ENCODE measurements around the gene SMC1B.
"Not testable (repeated sequence)": the region's sequence is repeated elsewhere in the genome, so short reads cannot be mapped to it uniquely, and the experiment has no call there.

SMC1B gene

GRCh38 chr22:45413368-45414211, at the start of gene SMC1B, which contains the start of gene RIBC2:
SMC1B (minus strand) TSS chr22:45413599; CDS start chr22:45413567, 32 bp downstream.
RIBC2 (plus strand) TSS chr22:45413693; CDS start chr22:45413887, 194 bp downstream.
- peak; percentile 67 for DNase-seq (ENCODE audit: low spot score)

- DNase-seq (ENCODE audit: low spot score), result no peak
Observed at GRCh38 chr22:45462034-45462655, 48.7 kb upstream of the SMC1B start.

GRCh38 chr22:45460288-45461109, 47.1 kb upstream of the SMC1B start:
- DNase-seq (ENCODE audit: low spot score), result no peak

- no peak for DNase-seq (ENCODE audit: low spot score)
Observed at GRCh38 chr22:45459235-45459634, 45.8 kb upstream of the SMC1B start.

DNA sequence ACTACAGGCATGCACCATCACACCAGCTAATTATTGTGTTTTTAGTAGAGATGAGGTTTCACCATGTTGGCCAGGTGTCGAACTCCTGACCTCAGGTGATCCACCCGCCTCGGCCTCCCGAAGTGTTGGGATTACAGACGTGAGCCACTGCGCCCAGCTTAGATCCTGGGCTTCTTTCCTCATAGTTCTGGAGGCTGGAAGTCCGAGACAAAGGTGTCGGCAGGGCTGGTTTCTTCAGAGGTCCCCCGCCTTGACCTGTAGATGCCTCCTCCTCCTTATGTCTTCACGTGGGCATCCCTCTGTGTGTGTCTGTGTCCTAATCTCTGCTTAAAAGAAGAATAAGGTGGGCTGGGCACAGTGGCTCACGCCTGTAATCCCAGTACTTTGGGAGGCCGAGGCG, 45.1 kb upstream of the SMC1B start:
- DNase-seq (ENCODE audit: low spot score), result no peak

DNA sequence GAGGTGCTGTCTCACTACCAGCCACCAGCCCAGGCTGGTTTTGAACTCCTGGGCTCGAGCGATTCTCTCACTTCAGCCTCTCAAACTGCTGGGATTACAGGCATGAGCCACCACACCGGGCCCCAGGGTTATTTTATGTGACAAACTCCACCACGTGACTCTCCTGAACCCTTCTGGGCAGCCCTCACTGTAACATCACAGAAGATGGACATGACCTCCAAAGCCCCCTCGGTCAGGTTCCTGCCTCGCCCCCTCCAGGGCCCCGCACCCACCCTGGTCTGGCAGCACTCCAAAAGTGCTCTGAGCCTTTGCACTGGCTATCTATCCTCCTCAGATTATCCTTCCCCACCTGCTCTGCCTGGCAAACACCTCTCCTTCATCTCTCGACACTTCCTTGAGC, 43.4 kb upstream of the SMC1B start:
- DNase-seq (ENCODE audit: low spot score), result no peak

- no peak for DNase-seq (ENCODE audit: low spot score)
Observed at GRCh38 chr22:45455621-45456020, 42.2 kb upstream of the SMC1B start.

- DNase-seq (ENCODE audit: low spot score), result no peak
Observed at GRCh38 chr22:45455212-45455611, 41.8 kb upstream of the SMC1B start.

GRCh38 chr22:45454275-45454674, 40.9 kb upstream of the SMC1B start:
- DNase-seq (ENCODE audit: low spot score), result no peak

DNA sequence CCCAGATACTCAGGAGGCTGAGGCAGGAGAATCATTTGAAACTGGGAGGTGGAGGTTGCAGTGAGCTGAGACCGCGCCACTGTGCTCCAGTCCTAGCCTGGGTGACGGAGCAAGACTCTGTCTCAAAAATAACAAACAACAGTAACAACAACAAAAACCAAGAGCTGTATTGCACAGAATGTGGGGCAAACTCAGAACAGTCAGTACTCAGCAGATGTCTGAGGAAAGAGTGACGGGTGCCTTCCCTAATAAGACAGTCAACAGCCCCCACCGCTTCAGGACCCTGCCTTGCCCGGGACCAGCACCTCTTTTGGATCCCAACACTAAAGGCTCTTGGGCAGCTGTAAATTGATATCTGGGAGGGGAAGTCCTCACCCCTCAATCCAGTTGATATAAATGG, 40.4 kb upstream of the SMC1B start:
- DNase-seq (ENCODE audit: low spot score), result no peak

- DNase-seq (ENCODE audit: low spot score), result no peak
Observed at GRCh38 chr22:45452565-45453379, 39.4 kb upstream of the SMC1B start.

- no peak for DNase-seq (ENCODE audit: low spot score)
Observed at GRCh38 chr22:45451972-45452371, 38.6 kb upstream of the SMC1B start.

- DNase-seq (ENCODE audit: low spot score), result no peak
Observed at GRCh38 chr22:45450921-45451651, 37.7 kb upstream of the SMC1B start.

- DNase-seq (ENCODE audit: low spot score), result no peak
Observed at GRCh38 chr22:45450101-45450785, 36.8 kb upstream of the SMC1B start.

DNA sequence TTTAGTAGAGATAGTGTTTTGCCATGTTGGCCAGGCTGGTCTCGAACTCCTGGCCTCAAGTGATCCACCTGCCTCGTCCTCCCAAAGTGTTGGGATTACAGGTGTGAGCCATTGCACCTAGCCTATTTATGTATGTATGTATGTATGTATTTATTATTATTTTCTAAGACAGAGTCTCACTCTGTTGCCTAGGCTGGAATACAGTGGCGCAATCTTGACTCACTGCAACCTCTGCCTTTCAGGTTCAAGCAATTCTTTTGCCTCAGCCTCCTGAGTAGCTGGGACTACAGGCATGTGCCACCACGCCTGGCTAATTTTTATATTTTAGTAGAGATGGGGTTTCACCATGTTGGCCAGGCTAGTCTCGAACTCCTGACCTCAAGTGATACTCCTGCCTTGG, 36.0 kb upstream of the SMC1B start:
- not testable (repeated sequence) for DNase-seq (ENCODE audit: low spot score)

- DNase-seq (ENCODE audit: low spot score), result no peak
Observed at GRCh38 chr22:45448431-45448830, 35.0 kb upstream of the SMC1B start.

- not testable (repeated sequence) for DNase-seq (ENCODE audit: low spot score)
Observed at GRCh38 chr22:45447596-45447995, 34.2 kb upstream of the SMC1B start.

DNA sequence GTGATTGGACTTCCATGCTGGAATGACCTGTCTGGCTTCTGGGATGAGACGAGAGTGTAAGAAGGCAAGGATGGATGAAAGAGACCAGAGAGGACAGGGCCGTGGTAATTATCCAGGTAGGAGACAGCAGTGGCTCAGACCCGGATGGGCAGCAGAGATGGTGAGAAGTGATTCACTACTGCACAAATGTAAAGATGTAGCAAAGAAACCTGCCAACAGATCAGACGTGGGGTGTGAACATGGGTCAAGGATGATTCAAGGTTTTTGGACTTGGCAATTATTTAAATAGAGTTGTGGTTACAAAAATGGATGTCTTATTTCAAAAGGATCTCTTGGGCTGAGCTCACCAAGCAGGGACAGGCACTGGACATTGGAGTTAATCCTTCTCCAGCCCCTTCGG, 32.8 kb upstream of the SMC1B start:
- DNase-seq (ENCODE audit: low spot score), result no peak

DNA sequence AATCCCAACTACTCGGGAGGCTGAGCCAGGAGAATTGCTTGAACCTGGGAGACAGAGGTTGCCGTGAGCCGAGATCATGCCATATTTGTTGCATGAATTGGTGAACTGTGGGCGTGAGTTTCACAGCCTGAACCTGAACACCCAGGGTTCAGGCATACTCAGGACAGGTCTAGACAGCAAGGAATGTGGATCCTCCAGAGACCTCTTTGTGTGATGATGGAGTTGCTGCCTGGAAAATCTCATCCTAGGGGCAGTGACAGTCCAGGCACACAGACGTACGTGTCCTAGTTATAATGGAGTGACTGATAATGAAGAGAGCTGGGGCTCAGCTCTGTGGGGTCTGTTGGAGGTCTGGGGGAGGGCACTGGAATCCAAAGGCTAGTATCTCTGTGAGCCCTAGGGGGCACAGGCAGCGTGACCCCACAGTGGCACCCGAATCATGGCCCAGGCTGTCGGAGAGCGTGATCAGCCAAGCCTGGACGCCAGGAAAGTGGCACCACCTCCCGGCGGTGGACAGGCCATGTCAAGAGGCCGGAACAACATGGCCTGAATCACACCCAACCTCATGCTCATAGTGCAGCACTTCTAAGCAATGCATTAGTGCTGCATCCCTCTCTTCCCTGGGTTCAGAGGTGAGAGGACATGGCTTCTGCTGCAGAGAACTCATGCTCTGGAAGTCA, 31.8 kb upstream of the SMC1B start:
- no peak for DNase-seq (ENCODE audit: low spot score)

DNA sequence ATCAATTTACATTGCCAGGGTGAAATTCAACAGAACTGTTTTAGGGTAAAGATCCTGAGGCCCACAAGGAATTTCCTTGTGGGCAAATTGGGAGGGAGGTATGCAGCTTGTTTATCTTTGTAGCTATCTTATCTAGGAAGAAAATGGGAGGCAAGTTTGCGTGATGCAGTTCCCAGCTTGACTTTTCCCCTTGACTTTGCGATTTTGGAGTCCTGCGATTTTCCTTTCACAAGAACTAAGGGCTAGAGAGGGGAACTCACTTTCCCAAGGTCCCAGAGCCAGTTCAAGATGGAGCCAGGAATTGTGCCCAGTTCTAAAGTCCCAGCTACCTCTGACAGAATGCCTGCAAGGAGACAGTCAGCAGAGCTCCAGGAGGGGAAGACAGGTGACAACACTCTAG, 30.8 kb upstream of the SMC1B start:
- DNase-seq (ENCODE audit: low spot score), result no peak

Measured in kidney capillary endothelial cell (primary cell).